NCI-H187 treated with DMSO at 0.1 percent for 48 hours (cell line): ENCODE results near the gene NEK6.

Experiments
- DNase-seq: peaks from one replicate; lab custom pipeline; 2025; lab: John Stamatoyannopoulos, UW

The NEK6 gene

DNA sequence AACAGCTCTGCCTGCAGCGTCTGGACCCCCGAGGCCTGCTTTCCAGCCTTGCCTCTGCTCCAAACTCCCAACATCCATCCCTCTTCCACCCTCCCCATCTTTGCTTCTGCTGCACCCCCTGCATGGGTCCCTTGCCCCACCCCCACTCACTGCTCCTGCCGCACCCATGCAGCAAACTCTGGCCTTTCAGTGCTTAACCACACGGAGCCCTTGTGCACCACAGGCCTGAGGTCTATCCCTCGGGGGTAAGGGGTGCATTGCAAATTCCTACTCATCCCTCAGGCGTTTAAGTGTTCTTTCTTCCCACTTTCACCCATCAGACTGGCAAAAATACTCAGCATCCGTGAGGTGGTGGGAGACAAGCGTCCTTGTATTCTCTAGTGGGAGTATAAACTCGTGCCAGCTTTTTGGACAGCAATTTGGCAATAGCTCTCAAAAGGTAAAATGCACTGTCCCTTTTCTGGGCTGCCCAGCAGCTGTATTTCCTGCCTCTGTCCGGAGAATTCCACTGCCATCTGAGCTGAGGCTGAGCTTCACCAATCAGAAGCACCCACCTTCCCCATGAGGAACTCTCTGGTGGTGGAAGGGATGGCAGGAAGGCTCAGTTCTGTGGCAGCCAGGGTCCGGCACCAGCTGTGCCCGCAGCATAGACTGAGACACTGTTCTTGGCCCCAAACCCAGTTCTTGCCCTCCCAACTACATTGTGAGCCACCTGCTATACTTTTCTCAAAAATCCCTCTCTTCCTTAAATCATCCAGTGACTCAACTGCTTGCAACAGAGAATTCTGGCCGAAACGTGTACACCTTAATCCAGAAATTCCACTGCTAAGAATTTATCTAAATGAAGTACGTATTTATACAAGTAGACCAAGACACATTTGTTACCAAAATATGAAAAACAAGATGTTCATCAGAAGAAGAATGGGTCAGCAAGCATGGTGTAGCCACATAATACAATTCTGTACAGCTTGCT is 142.5 kb downstream of the NEK6 start:
- DNase-seq = no peak
